Stimulated activated CD8-positive, alpha-beta memory T cell treated with anti-CD3 and anti-CD28 coated beads, Interleukin-15, amount 100 ng/mL, for 1 hour (primary cell): ENCODE data around the gene ASB1.

ENCODE experiments used
- DNase-seq: peaks from one replicate; pipeline ENCODE4 v3.0.0-alpha.2; 2020; ENCODE audit warnings: low read depth

ASB1 gene

DNA sequence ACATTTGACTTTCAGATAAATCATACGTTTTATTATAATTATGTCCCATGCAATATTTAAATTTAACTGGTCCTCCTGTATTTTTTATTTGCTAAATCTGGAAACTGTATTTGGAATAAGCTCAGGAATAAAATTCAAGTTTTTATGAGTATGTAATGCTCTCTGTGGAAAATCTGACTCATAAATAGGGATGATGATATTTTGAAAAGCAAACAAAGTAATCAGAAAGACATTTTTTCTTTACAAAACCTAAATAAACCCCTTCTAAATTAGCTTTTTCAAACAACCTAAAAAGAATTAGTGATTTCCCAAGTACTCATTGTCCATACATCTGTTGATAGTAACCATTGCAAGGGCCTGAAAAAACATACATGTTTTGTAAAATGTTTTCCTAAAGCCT, 41.1 kb downstream of the ASB1 start:
- no peak for DNase-seq

DNA sequence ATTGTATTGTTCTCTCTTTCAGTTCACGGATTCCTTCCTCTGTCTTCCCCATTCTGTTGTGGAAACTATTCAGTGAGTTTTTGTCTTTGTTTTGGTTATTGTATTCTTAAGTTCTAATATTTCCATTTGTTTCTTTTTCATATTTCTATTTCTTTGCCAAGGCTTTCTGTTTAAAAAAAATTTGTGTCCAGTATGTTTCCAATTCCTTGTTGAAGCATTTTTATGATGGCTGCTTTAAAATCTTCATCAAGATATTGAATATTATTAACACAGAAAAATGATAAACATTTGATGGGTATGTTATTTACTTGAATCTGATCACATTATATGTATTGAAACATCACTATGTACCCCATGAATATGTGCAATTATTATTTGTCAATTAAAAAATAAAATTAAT, 42.4 kb downstream of the ASB1 start:
- no peak for DNase-seq

DNA sequence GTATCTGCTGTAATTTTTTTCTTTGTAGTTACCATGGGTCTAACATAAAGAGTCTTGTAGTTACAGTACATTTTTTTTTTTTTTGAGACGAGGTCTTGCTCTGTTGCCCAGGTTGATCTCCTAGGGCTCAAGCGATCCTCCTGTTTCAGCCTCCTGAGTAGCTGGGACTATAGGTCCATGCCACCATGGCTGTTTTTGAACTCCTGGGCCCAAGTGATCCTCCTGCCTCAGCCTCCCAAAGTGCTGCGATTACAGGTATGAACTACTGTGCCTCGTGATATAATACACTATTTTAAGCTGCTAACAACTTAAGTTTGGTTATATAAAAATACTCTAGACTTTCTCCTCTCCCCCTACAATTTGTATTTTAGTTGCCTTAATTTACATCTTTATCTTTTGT, 46.3 kb downstream of the ASB1 start:
- no peak for DNase-seq

- no peak for DNase-seq
Observed at GRCh38 chr2:238473523-238473922, 46.8 kb downstream of the ASB1 start.

DNA sequence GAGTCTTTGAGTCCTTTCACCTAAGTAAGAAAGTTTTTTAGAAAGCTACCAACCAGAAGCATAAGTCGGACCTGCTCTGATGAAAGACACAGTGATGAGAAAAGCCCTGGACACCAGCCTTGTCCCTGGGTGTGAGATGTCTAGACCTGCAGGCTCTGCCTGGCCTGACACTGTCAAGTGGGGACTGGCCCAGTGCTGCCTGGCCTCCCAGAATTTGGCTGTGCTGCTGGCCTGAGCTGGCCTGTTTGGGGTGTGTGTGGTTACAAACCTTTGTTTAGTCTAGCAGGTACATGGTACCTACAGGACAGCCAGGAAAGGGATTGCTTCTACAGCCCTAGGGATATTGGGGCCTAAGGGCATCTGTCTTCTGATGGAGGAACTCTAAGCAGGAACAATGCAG, 48.3 kb downstream of the ASB1 start:
- no peak for DNase-seq

GRCh38 chr2:238475566-238475965, 48.8 kb downstream of the ASB1 start:
- DNase-seq: no peak

DNA sequence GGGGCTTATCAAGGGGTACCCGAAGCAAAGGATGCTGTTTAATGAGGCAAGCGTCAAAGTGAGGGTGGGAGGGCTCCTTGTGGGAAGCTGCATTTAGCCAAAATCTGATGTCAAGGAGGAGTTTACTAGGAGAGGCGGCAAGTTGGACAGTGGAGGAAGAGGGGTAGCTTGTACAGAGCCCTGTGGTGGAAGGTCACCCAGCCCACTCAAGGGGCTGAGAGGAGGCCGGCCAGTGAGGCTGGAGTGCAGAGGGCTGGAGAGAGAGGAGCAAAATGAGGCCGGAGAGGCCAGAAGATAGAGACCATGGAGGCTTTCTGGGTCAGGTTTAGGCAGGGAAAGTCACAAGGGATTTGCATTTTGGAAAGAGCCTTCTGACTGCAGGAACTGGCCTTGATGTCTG, 49.5 kb downstream of the ASB1 start:
- DNase-seq: no peak

GRCh38 chr2:238478216-238478615, 51.5 kb downstream of the ASB1 start:
- DNase-seq: no peak

GRCh38 chr2:238479847-238480246, 53.1 kb downstream of the ASB1 start:
- DNase-seq: no peak

DNA sequence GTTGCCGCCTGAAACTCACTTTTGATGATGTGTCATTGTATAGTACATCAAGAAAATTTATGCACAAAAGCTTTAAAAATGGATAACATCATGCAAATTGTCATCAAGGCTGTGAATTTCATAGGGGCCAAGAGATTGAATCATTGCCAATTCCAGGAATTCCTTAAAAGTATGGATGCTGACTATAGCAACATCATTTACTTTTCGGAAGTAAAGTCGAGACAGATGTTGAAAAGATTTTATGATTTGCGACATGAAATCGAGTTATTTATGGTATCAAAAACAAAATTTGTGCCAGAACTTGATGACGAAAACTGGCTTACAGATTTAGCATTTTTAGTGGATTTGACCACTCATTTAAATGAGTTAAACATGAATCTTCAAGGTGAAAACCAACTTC, 56.3 kb downstream of the ASB1 start:
- DNase-seq: no peak

GRCh38 chr2:238483656-238484055, 56.9 kb downstream of the ASB1 start:
- no peak for DNase-seq

GRCh38 chr2:238484522-238485452, 58.1 kb downstream of the ASB1 start:
- DNase-seq: no peak

DNA sequence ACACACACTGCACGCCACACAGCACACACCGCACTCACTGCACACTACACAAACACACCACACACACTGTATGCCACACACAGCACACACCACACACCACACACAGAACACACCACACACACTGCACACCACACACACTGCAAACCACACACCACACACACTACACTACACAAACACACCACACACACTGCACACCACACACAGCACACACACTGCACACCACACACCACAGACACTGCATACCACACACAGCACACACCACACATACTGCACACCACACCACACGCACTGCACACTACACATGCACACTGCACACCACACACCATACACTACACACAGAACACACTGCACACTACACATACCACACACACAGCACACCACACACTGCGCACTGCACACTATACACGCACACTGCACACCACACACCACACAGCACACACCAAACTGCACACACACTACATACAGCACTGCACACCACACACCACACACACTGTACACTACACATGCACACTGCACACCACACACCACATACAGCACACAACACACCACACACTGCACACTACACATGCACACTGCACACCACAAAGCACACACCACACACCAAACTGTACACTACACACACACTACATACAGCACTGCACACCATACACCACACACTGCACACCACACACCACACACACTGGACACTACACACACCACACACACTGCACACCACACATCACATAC, 59.6 kb downstream of the ASB1 start:
- no peak for DNase-seq

DNA sequence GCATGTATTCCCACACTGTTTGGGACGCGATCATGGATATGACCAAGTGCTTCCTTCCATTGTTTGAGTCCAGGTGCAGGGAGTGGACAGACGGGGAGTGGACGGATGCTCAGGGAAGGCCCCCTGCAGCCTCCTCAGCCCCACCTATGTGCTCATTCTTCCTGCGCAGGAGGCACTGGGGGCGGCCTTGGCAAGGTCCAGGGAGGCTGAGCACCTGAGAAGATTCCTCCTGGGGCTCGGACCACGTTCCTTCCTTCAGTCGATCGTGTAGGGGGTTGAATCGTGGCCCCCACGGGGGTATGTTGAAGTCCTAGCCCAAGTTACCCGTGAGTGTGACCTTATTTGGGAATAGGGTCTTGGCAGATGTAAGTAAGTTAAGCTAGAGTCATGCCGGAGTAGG, 60.4 kb downstream of the ASB1 start:
- no peak for DNase-seq

DNA sequence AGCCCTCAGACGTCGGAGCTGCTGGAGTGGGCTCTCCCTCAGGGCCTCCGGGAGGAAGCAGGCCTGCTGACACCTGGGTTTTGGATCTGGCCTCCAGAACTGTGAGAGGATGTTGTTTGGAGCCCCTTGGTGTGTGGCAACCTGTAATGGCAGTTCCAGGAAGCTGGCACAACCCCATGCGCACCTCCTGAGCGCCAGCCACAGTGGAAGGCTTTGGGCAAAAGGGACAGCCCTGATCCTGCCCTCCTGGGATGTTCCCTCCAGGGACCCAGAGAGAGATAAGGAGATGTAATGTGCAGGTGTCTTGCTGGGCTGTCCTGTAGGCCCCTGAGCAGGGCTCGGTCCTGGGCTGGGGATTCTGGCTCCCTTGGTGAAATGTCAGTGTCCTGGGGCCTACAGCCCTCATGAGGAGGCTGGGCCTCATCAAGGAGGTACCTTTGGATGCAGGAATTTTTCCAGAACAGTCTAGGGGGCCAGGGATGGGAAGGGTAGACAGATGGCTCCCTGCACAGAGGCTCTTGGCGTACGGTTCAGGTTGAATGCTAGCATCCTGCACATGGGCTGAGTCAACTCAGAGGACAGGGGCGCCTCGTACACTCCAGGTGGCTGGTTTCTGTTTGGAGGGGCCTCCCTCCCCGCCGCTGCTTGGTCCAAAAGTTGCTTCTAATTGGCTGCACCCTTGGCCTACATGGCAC, 61.1 kb downstream of the ASB1 start:
- DNase-seq: no peak

- no peak for DNase-seq
Observed at GRCh38 chr2:238488347-238488826, 61.7 kb downstream of the ASB1 start.

DNA sequence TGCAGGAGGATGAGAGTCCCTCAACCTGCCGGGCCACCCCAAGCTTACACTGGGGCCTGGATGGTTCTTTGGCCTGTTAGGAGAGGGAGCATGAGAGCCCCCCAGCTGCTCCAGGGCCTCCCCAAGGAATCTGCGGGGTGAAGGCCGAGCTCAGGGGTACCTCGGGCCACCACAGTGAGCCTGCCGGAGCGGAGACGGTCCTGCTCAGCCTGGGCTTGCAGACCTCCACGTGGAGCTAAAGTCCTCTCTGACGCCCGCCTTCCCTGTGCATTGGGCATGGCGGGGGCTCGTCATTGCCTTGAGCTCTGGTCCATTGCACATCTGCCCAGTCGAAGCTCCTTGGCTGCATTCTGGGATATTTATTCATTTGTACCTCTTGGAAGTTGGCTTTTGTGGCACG, 62.7 kb downstream of the ASB1 start:
- no peak for DNase-seq

DNA sequence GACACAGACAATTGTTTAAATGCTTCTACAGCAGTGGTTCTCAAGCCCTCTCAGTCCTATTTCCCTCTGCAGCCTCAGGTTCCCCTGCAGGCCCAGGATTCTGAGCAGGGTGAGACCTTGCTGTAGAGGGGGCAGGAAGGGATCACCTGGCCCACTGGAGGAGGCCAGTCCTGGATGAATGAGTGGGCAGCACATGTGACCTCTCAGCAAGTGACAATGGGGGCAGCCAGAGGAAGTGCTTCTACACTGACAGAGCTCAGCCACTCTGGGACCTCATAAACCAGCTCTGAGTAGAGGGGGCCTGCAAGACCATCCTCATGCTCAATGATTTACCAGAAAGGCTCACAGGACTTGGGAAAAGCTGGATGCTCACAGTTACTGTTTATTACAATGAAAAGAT, 63.2 kb downstream of the ASB1 start:
- DNase-seq: no peak

DNA sequence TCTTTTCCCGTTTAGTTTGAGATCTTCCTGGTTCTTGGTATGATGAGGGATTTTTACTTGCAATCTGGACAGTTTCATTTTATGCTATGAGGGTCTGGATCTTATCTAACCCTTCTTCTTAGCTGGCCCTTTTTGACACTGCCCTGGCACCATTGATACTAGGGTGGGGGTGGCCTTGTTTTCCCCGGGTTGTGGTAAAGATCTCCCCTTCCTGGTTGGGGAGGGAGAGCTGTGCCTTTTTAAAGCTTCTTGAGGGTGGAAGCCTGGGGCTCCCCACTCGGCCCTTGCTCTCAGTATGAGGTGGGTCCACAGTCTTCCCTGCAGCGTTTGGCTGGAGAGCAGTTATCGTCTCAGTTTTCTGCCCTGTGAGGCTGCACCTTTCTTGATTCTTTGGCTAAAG, 66.1 kb downstream of the ASB1 start:
- no peak for DNase-seq

GRCh38 chr2:238493411-238493810, 66.7 kb downstream of the ASB1 start:
- no peak for DNase-seq

DNA sequence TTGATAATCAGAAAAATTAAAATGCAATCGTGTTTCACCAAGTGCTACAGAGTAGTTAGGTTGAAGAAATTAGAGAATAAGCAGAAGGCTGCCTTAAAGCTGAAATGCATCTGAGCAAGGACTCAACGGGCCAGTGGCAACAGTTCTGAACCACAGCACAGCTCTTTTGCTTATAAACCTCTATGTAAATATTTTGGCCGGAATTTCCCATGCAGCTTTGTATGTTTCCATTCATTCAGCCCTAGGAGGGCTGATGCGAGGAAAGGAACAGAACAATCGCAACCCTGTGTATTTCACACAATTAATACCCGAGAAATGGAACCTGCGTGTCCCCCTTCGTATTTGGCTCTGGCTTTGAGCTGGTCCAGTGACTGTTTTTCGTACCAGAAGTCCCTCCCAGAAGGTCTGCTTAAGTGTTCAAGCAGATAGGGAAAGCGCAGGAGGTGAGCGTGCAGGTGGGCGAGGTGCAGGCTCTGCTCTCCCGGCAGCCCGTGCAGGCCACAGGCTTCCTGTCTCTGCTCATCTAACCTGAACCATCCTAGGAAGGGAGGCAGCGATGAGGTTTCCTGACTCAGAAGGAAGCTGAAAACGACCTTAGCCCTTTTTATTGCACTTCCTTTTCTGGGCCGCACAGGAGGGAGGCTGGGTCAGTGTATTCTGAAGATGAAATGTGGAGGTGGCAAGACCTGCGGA, 67.3 kb downstream of the ASB1 start:
- no peak for DNase-seq

DNA sequence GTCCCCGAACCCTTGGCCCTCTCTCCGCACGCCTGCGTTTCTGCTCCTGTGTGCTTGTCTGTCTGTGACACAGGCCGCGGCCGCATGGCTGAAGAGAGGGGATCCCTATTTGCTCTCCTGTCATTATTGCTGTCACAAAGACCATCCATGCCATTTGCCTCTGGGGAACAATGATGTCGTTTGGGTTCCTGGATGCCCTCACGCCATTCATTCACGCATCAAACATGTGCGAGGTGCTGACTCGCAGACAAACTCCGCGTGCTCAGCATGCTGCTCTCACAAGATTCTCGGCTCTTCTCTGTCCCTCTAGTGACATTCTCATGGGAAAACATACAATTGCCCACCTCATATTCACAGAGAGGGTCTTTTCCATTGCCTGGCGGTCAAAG, 67.8 kb downstream of the ASB1 start:
- DNase-seq: no peak
